Measurements from ENCODE around the gene RAD51B.
"Not testable (repeated sequence)": the region's sequence is repeated elsewhere in the genome, so short reads cannot be mapped to it uniquely, and the experiment has no call there.

RAD51B gene

GRCh38 chr14:67987606-67988005, 168.0 kb downstream of the RAD51B start:
- TF ChIP-seq Cebpa-rat (IDR thresholded peaks at IDR 0.05) = no peak
- no peak overlapping the region for H3K4me2 ChIP-seq
- H4K20me1 ChIP-seq = no peaks in the 10 kb centered on the region
- no peak overlapping the region for H3K9ac ChIP-seq
- no peak overlapping the region for H3K4me3 ChIP-seq
- H3K27ac ChIP-seq = no peak overlapping the region
- H3K27me3 ChIP-seq = no peaks in the 10 kb centered on the region
- H3K9me3 ChIP-seq = no peaks in the 10 kb centered on the region
- H3K36me3 ChIP-seq = no peaks in the 10 kb centered on the region
- H3K4me1 ChIP-seq = no peaks in the 10 kb centered on the region

DNA sequence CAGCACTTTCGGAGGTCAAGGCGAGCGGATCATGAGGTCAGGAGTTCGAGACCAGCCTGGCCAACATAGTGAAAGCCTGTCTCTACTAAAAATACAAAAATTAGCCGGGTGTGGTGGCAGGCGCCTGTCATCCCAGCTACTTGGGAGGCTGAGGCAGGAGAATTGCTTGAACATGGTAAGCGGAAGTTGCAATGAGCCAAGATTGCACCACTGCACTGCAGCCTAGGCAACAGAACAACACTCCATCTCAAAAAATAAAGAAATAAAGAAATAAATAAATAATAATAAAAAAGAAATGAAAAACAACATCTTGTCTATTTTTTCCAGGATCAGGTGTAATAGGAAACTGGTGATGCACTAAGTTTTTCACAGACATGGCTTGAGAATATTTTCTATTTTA, 168.6 kb downstream of the RAD51B start:
- not testable (repeated sequence) for H3K4me3 ChIP-seq, H3K9me3 ChIP-seq, H3K27me3 ChIP-seq, H3K4me2 ChIP-seq, H3K27ac ChIP-seq, H3K4me1 ChIP-seq, H3K36me3 ChIP-seq, H3K9ac ChIP-seq, H4K20me1 ChIP-seq

- H3K9ac ChIP-seq = no peak overlapping the region
- no peak for TF ChIP-seq Cebpa-rat (IDR thresholded peaks at IDR 0.05)
- no peaks in the 10 kb centered on the region for H3K9me3 ChIP-seq
- H3K4me3 ChIP-seq = no peak overlapping the region
- H3K4me1 ChIP-seq = no peaks in the 10 kb centered on the region
- no peaks in the 10 kb centered on the region for H4K20me1 ChIP-seq
- no peaks in the 10 kb centered on the region for H3K36me3 ChIP-seq
- no peak overlapping the region for H3K27ac ChIP-seq
- H3K4me2 ChIP-seq = no peak overlapping the region
- H3K27me3 ChIP-seq = no peaks in the 10 kb centered on the region
Measured at GRCh38 chr14:67990576-67990975, 171.0 kb downstream of the RAD51B start.

- H3K9ac ChIP-seq = no peak overlapping the region
- H3K36me3 ChIP-seq = no peaks in the 10 kb centered on the region
- H3K27me3 ChIP-seq = no peaks in the 10 kb centered on the region
- H4K20me1 ChIP-seq = no peaks in the 10 kb centered on the region
- no peak overlapping the region for H3K4me2 ChIP-seq
- no peaks in the 10 kb centered on the region for H3K9me3 ChIP-seq
- no peaks in the 10 kb centered on the region for H3K4me1 ChIP-seq
- H3K4me3 ChIP-seq = no peak overlapping the region
- no peak for TF ChIP-seq Cebpa-rat (IDR thresholded peaks at IDR 0.05)
- H3K27ac ChIP-seq = no peak overlapping the region
Measured at GRCh38 chr14:67994531-67994930, 175.0 kb downstream of the RAD51B start.

GRCh38 chr14:67996235-67996634, 176.7 kb downstream of the RAD51B start:
- H3K27me3 ChIP-seq = no peaks in the 10 kb centered on the region
- H3K9me3 ChIP-seq = no peaks in the 10 kb centered on the region
- H3K36me3 ChIP-seq = no peaks in the 10 kb centered on the region
- no peak overlapping the region for H3K4me3 ChIP-seq
- H4K20me1 ChIP-seq = no peaks in the 10 kb centered on the region
- H3K9ac ChIP-seq = no peak overlapping the region
- TF ChIP-seq Cebpa-rat (IDR thresholded peaks at IDR 0.05) = no peak
- no peaks in the 10 kb centered on the region for H3K4me1 ChIP-seq
- no peak overlapping the region for H3K4me2 ChIP-seq
- H3K27ac ChIP-seq = no peak overlapping the region

GRCh38 chr14:67998834-67999233, 179.3 kb downstream of the RAD51B start:
- no peak overlapping the region for H3K9ac ChIP-seq
- H3K4me3 ChIP-seq = no peak overlapping the region
- peaks cover 15% of the 10 kb centered on the region for H3K9me3 ChIP-seq
- H4K20me1 ChIP-seq = no peaks in the 10 kb centered on the region
- TF ChIP-seq Cebpa-rat (IDR thresholded peaks at IDR 0.05) = no peak
- H3K4me1 ChIP-seq = no peaks in the 10 kb centered on the region
- no peaks in the 10 kb centered on the region for H3K36me3 ChIP-seq
- no peak overlapping the region for H3K27ac ChIP-seq
- H3K4me2 ChIP-seq = no peak overlapping the region
- no peaks in the 10 kb centered on the region for H3K27me3 ChIP-seq

GRCh38 chr14:67999290-67999689, 179.7 kb downstream of the RAD51B start:
- peaks cover 17% of the 10 kb centered on the region for H3K9me3 ChIP-seq
- TF ChIP-seq Cebpa-rat (IDR thresholded peaks at IDR 0.05) = no peak
- no peaks in the 10 kb centered on the region for H3K4me1 ChIP-seq
- H3K4me2 ChIP-seq = no peak overlapping the region
- no peak overlapping the region for H3K4me3 ChIP-seq
- no peak overlapping the region for H3K9ac ChIP-seq
- no peaks in the 10 kb centered on the region for H4K20me1 ChIP-seq
- no peak overlapping the region for H3K27ac ChIP-seq
- no peaks in the 10 kb centered on the region for H3K36me3 ChIP-seq
- no peaks in the 10 kb centered on the region for H3K27me3 ChIP-seq

GRCh38 chr14:67999705-68000384, 180.3 kb downstream of the RAD51B start:
- Histone ChIP-seq H3K36me3 (no peaks in the 10 kb centered on the region), H3K4me1 (no peaks in the 10 kb centered on the region), H3K4me2 (no peak overlapping the region), H4K20me1 (no peaks in the 10 kb centered on the region), H3K9me3 (peaks cover 17% of the 10 kb centered on the region), H3K27me3 (no peaks in the 10 kb centered on the region), H3K4me3 (no peak overlapping the region), H3K27ac (no peak overlapping the region), H3K9ac (no peak overlapping the region)
- TF ChIP-seq Cebpa-rat (IDR thresholded peaks at IDR 0.05) = no peak

DNA sequence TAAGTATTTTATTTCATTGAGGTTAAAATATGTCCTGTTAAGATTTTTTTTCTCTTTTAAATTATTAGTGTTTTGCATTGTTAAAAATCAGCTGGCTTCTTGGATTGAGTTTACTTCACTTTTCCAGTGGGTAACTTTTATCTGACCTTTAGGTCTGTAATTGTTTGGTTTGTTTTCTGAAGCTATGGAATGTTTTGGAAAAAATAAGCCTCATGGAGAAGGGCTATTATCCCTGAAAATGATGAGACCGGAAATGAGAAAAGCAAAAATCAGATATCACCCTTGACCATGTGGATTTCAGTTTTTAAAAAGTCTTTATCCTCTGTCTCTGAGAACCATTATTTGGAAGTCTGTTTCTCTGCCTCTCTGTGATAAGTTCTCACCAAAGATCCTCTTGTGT, 180.9 kb downstream of the RAD51B start:
- peaks cover 17% of the 10 kb centered on the region for H3K9me3 ChIP-seq
- TF ChIP-seq Cebpa-rat (IDR thresholded peaks at IDR 0.05) = no peak
- H3K4me3 ChIP-seq = no peak overlapping the region
- no peak overlapping the region for H3K9ac ChIP-seq
- H3K27me3 ChIP-seq = no peaks in the 10 kb centered on the region
- 0 out of 2 replicates have a peak, but pooled peaks cover 1% of the 10 kb centered on the region for H3K4me1 ChIP-seq
- no peaks in the 10 kb centered on the region for H3K36me3 ChIP-seq
- H3K27ac ChIP-seq = no peak overlapping the region
- no peaks in the 10 kb centered on the region for H4K20me1 ChIP-seq
- H3K4me2 ChIP-seq = no peak overlapping the region

GRCh38 chr14:68008491-68008890, 188.9 kb downstream of the RAD51B start:
- H3K4me2 ChIP-seq = no peak overlapping the region
- no peaks in the 10 kb centered on the region for H3K36me3 ChIP-seq
- no peaks in the 10 kb centered on the region for H3K27me3 ChIP-seq
- H4K20me1 ChIP-seq = no peaks in the 10 kb centered on the region
- H3K4me1 ChIP-seq = 0 out of 2 replicates have a peak, but pooled peaks cover 5% of the 10 kb centered on the region
- H3K9me3 ChIP-seq = peaks cover 6% of the 10 kb centered on the region; the same call in 1 of the 2 replicates
- TF ChIP-seq Cebpa-rat (IDR thresholded peaks at IDR 0.05) = no peak
- no peak overlapping the region for H3K4me3 ChIP-seq
- H3K9ac ChIP-seq = no peak overlapping the region
- no peak overlapping the region for H3K27ac ChIP-seq
